ENCODE data around the gene CELSR2. TPM values are rescaled to one million over a fixed set of nuclear protein-coding genes. Genes with fewer than 3 reads are reported as not detected.

CELSR2 gene
- polyA plus RNA-seq, 3 donors = 0.03 to 0.97 (median 0.04) TPM

GRCh38 chr1:109296782-109297181 lies 47.4 kb downstream of the CELSR2 start:
- no peak overlapping the region for H3K27ac ChIP-seq (ENCODE audit: low read depth in 1 of 2, low read length in 2 of 2)
- no peak overlapping the region for H3K4me3 ChIP-seq (replicated peaks in 1 of 3; ENCODE audit: low read depth in 2 of 3, low read length in 3 of 3)
- H3K4me1 ChIP-seq (ENCODE audit: control insufficient read depth in 1 of 2, insufficient read depth in 2 of 2, low read length in 2 of 2) = peaks cover 39 to 41% of the 10 kb centered on the region in 2 donors
- intact Hi-C loops (cut with micrococcal nuclease) = no loop called here
- no peak for DNase-seq
- no peaks in the 10 kb centered on the region for H3K27me3 ChIP-seq (ENCODE audit: control insufficient read depth in 2 of 2, insufficient read depth in 2 of 2, low read length in 2 of 2)
- no peaks in the 10 kb centered on the region for H3K9me3 ChIP-seq (replicated peaks in 1 of 2; ENCODE audit: control insufficient read depth in 1 of 2, insufficient read depth in 1 of 2, low read length in 2 of 2)
- no peak overlapping the region for H3K4me2 ChIP-seq (replicated peaks; ENCODE audit: extremely low read depth, low read length, poor library complexity, severe bottlenecking)
- no peaks in the 10 kb centered on the region for H3K79me2 ChIP-seq (ENCODE audit: insufficient read depth, low read length)
- Mint-ChIP-seq H3K36me3 (no peaks in the 10 kb centered on the region), H3K27me3 (ENCODE audit: low read depth in 3 of 3) (peaks cover 5 to 11% (median 5%) of the 10 kb centered on the region in 3 donors), H3K27ac (peak overlapping the region in 1 of 7 donors; percentile 28), H3K4me1 (peaks cover 48% of the 10 kb centered on the region), H3K4me3 (no peak overlapping the region), H3K9me3 (no peaks in the 10 kb centered on the region)
- H4K20me1 ChIP-seq (ENCODE audit: insufficient read depth, low read length) = no peaks in the 10 kb centered on the region
- H3K9ac ChIP-seq (ENCODE audit: insufficient read depth, low read length, poor library complexity, severe bottlenecking) = no peak overlapping the region
- no peak for TF ChIP-seq CTCF (IDR thresholded peaks at IDR 0.05)
- no peaks in the 10 kb centered on the region for H3K36me3 ChIP-seq (replicated peaks in 1 of 2; ENCODE audit: control insufficient read depth in 1 of 2, insufficient read depth in 2 of 2, low read length in 2 of 2)
- H2AFZ ChIP-seq (ENCODE audit: insufficient read depth, low read depth, low read length, poor library complexity, severe bottlenecking) = no peak overlapping the region
- 97% methylated on average over 9 of the region's 16 CpGs for WGBS (ENCODE audit: insufficient coverage)

- no peak overlapping the region for H3K9ac ChIP-seq (ENCODE audit: insufficient read depth, low read length, poor library complexity, severe bottlenecking)
- Mint-ChIP-seq H3K27me3 (ENCODE audit: low read depth in 3 of 3) (peaks cover 5 to 11% (median 5%) of the 10 kb centered on the region in 3 donors), H3K27ac (peak overlapping the region in 4 of 7 donors; percentile 7 to 70 (median 30)), H3K36me3 (no peaks in the 10 kb centered on the region), H3K4me3 (no peak overlapping the region), H3K4me1 (peaks cover 44% of the 10 kb centered on the region), H3K9me3 (no peaks in the 10 kb centered on the region)
- intact Hi-C loops (cut with micrococcal nuclease) = no loop called here
- H3K36me3 ChIP-seq (replicated peaks in 1 of 2; ENCODE audit: control insufficient read depth in 1 of 2, insufficient read depth in 2 of 2, low read length in 2 of 2) = no peaks in the 10 kb centered on the region
- H4K20me1 ChIP-seq (ENCODE audit: insufficient read depth, low read length) = no peaks in the 10 kb centered on the region
- no peak overlapping the region for H3K4me3 ChIP-seq (replicated peaks in 1 of 3; ENCODE audit: low read depth in 2 of 3, low read length in 3 of 3)
- no peak for DNase-seq
- no peaks in the 10 kb centered on the region for H3K79me2 ChIP-seq (ENCODE audit: insufficient read depth, low read length)
- peaks cover 34 to 38% of the 10 kb centered on the region in 2 donors for H3K4me1 ChIP-seq (ENCODE audit: control insufficient read depth in 1 of 2, insufficient read depth in 2 of 2, low read length in 2 of 2)
- H2AFZ ChIP-seq (ENCODE audit: insufficient read depth, low read depth, low read length, poor library complexity, severe bottlenecking) = no peak overlapping the region
- TF ChIP-seq CTCF (IDR thresholded peaks at IDR 0.05) = no peak
- no peak overlapping the region for H3K27ac ChIP-seq (ENCODE audit: low read depth in 1 of 2, low read length in 2 of 2)
- H3K9me3 ChIP-seq (replicated peaks in 1 of 2; ENCODE audit: control insufficient read depth in 1 of 2, insufficient read depth in 1 of 2, low read length in 2 of 2) = no peaks in the 10 kb centered on the region
- H3K4me2 ChIP-seq (replicated peaks; ENCODE audit: extremely low read depth, low read length, poor library complexity, severe bottlenecking) = no peak overlapping the region
- WGBS (ENCODE audit: insufficient coverage) = 63% methylated on average over 3 of the region's 11 CpGs
- H3K27me3 ChIP-seq (ENCODE audit: control insufficient read depth in 2 of 2, insufficient read depth in 2 of 2, low read length in 2 of 2) = no peaks in the 10 kb centered on the region
Measured at GRCh38 chr1:109298666-109299557, 49.6 kb downstream of the CELSR2 start.

Measured in CD14-positive monocyte (primary cell).